Skeletal muscle cell (primary cell): Measurements from ENCODE around the gene DNM3.

Source experiments
- DNase-seq: peaks from one replicate; pipeline ENCODE4 v3.0.0-alpha.2; 2010; ENCODE audit warnings: low read depth
- H3K4me3 ChIP-seq: 2 replicates; pipeline ENCODE4 v1.5.1; 2011; ENCODE audit warnings: low read depth, mild to moderate bottlenecking, control low read depth, low read length, moderate library complexity

The DNM3 gene

GRCh38 chr1:172383536-172383935 lies 542.2 kb downstream of the DNM3 start:
- H3K4me3 ChIP-seq: no peak overlapping the region
- peak; percentile 54 for DNase-seq

- DNase-seq: no peak
- no peak overlapping the region for H3K4me3 ChIP-seq
Observed at GRCh38 chr1:172384656-172385055, 543.4 kb downstream of the DNM3 start.

DNA sequence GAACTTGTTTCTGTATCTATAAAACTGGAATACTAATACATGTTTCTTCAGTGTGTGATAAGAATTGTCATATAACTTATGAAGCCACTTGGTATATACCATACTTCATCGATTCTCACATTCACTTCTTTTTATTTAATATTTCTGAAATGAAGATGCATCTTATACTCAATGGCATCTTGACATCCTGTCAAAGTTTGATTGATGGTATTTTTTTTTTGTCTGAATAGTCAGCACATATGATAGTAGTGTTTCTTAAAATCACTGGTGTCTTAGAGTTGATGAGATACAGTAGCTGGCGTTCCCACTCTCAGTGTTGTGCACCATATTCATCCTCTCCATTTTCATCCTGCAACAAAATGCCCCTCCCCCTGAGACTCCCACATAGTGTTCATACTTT lies 544.7 kb downstream of the DNM3 start:
- DNase-seq: no peak

DNA sequence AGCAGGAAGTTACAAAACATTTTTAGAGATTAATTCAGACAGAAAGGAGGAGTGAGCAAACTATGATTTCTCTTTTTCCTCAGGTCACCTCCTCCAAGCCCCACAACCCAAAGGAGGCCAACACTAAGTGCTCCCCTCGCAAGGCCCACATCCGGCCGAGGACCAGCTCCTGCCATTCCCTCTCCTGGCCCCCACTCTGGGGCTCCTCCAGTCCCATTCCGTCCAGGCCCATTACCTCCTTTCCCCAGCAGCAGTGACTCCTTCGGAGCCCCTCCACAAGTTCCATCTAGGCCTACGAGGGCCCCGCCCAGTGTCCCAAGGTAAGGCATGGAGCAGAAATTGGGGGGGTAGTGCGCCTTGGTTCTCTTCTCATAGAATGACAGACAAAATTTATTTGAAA lies 547.2 kb downstream of the DNM3 start:
- H3K4me3 ChIP-seq: no peak overlapping the region
- DNase-seq: no peak

More for the DNA sequence above, 544.7 kb downstream of the DNM3 start:
- no peak overlapping the region for H3K4me3 ChIP-seq

DNA sequence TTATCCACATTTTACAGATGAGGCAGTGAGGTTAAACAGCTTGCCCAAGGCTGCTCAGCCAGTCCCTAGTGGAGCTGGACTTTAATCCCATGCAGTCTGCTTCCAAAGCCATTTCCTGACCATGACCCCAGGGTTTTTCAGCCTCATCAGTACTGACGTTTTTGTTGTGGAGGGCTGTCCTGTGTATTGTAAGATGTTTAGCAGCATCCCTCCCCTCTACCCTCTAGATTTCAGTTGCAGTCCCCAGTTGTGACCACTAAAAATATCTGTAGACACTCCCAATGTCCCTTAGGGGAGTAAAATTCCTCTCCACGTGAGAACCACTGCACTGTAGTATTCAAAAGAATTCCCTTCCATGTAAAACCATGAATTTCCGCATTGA lies 549.0 kb downstream of the DNM3 start:
- no peak overlapping the region for H3K4me3 ChIP-seq
- DNase-seq: no peak

DNA sequence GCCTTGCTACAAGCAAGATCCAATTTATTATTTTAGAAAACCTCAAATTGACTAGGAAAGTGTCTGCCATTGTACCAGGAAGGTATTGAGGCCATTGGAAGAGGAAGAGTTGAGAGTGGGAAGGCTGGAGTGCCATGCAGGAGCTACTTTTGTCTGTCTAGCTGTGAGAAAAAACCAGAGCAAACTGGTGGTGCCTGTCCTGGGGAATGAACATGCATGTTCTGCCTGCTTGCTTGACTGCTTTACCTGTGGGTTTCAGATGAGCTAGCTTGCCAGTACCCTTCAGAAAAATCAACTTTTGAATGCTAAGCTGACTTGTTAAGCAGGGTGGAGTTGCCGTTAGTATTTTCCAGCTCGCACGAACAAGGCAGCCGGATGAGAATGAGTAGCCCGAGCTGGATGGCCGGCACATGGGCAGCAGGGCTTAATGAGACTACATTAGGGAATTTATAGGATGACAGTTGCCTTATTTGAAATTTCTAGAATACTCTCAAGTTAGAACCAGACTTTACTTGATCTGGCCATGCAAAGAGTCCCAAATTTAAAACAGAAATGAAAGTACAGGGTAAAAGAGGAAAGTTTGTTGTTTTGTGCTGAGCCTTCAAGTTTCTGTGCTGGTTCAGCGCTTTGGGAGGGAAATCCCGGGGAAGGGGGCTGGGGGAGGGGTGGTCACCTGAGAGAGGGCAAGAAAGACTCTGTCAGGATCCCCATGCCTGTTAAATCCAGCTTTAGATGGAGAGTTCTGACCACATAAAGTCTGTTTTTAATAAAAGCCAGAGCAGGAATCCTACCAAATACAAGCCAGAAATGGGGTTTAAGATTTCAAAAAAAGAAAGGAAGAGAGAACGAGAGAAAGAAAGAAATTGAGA lies 549.6 kb downstream of the DNM3 start:
- DNase-seq: no peak
- H3K4me3 ChIP-seq: no peak overlapping the region

- no peak for DNase-seq
- H3K4me3 ChIP-seq: no peak overlapping the region
Observed at GRCh38 chr1:172391976-172392375, 550.7 kb downstream of the DNM3 start.

DNA sequence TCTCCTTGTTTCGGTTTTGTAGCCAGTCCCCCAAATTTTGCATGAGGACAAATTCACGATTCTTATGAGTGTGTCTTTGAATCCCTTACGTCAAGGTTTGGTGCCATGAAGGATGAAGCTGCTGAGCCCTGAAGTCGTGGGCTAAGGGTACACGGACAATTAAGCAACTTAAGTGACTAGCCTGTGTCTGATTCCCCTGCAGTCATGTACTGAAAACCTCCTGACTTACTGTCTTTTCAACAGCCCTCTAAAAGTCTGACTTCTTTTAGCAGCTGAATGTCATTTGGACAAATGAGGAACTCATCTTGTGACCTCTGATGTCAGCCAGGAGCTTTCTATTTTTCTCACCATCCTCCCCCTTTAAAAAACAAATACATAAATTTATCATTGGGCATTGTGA lies 552.1 kb downstream of the DNM3 start:
- no peak overlapping the region for H3K4me3 ChIP-seq
- no peak for DNase-seq

GRCh38 chr1:172394141-172394751 lies 552.9 kb downstream of the DNM3 start:
- no peak for DNase-seq
- no peak overlapping the region for H3K4me3 ChIP-seq

- DNase-seq: no peak
- H3K4me3 ChIP-seq: no peak overlapping the region
Observed at GRCh38 chr1:172394811-172395210, 553.5 kb downstream of the DNM3 start.

- H3K4me3 ChIP-seq: no peak overlapping the region
- DNase-seq: no peak
Observed at GRCh38 chr1:172395576-172395975, 554.3 kb downstream of the DNM3 start.

DNA sequence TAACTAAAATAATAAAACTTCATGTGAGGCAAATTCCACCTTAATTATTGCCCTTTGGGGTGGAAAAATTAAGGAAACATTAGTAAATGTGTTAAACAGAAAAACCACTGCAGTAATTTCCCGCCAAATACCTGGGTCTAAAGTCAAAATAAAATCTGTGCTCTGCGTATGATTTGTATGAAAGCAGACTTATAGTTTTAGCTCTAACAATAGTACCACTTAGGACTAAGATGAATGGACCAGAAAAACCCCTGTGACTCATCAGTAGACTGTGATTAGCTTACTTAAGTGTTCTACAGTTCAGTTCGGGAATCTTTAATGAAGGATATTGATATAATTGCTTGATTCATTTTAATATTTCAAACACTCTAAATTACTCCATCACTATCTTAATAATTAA lies 555.9 kb downstream of the DNM3 start:
- no peak overlapping the region for H3K4me3 ChIP-seq
- DNase-seq: no peak

GRCh38 chr1:172397633-172398032 lies 556.3 kb downstream of the DNM3 start:
- DNase-seq: no peak
- no peak overlapping the region for H3K4me3 ChIP-seq

GRCh38 chr1:172398193-172398592 lies 556.9 kb downstream of the DNM3 start:
- DNase-seq: peak; percentile 40

GRCh38 chr1:172398970-172399755 lies 557.9 kb downstream of the DNM3 start:
- peak; percentile 92 for DNase-seq
- no peak overlapping the region for H3K4me3 ChIP-seq

More at GRCh38 chr1:172398193-172398592, 556.9 kb downstream of the DNM3 start:
- H3K4me3 ChIP-seq: no peak overlapping the region

DNA sequence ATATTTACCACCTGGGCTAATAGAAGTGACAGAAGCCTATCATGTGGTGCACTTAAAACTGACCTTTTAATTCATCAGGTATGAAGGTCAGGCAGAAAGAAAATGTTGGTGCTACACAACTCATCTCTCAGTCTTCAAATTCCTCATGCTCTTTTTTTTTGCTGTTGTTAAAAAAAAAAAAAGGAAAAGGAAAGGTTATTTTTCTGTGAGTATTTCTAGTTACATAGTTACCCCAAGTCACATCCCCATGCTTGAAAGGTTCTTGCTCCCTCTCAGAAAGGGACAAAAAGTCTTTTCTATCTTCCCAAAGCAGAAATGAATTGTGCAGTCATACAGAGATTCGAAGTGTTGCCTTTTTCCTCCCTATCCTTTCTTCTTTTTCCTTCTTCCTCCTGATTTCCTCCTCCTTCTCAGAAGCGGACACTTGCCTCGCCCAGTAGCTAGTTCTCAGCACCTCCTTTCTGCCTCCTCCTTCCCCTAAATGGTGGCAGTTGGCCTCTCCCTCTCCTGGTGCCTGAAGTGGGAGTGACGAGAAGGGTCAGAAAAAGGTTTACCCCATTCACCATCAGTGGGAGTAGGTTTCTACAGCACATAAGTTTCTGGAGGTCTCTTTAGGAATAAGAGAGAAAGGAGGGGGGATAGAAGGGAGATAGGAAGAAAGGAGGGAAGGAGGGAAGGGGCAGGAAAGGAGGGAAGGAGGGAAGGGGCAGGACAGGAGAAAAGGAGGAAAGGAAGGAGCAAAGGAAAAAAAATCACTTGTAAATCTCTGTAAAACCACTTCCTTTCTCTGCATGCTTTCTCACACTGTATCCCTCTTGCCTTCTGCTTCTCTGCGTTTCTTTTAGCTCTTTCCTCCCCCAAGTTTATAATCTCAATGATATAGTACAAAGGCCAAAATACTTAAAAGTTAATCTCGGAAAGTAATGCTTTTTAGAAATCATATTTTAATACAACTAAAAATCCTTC lies 558.7 kb downstream of the DNM3 start:
- DNase-seq: no peak
- H3K4me3 ChIP-seq: no peak overlapping the region

- DNase-seq: no peak
- no peak overlapping the region for H3K4me3 ChIP-seq
Observed at GRCh38 chr1:172400722-172401105, 559.4 kb downstream of the DNM3 start.

- H3K4me3 ChIP-seq: no peak overlapping the region
- DNase-seq: no peak
Observed at GRCh38 chr1:172401477-172401876, 560.2 kb downstream of the DNM3 start.

- H3K4me3 ChIP-seq: no peak overlapping the region
- no peak for DNase-seq
Observed at GRCh38 chr1:172401892-172402291, 560.6 kb downstream of the DNM3 start.
